Common myeloid progenitor, CD34-positive (primary cell): ENCODE measurements around the gene OBP2A.

Experiments used
- CTCF ChIA-PET: fragments of 350-600 bp; sonication (Branson Sonifier 250); formaldehyde crosslinking; loops from one replicate; lab custom pipeline; 2021; ENCODE audit warnings: antibody characterized with exemption; lab: Charles Lee
- POLR2A ChIA-PET: fragments of 350-600 bp; sonication (Branson Sonifier 250); formaldehyde crosslinking; loops from one replicate; lab custom pipeline; 2021; ENCODE audit warnings: antibody characterized with exemption; lab: Charles Lee
- DNase-seq, 3 donors: peaks; one replicate each; pipeline versions ENCODE4 v3.0.0 to v3.0.0-alpha.2; 2013
- H3K27ac ChIP-seq, 2 experiments: 1 replicate in 1 of 2; 2 replicates in 1 of 2; pipeline ENCODE4 v1.7.0; 2013; ENCODE audit warnings: inconsistent platforms in 2 of 2, low read length in 2 of 2, mild to moderate bottlenecking in 2 of 2, low read depth in 1 of 2, moderate library complexity in 1 of 2; ENCODE audit not compliant: severe bottlenecking in 2 of 2, insufficient read depth in 1 of 2, poor library complexity in 1 of 2
- H3K27me3 ChIP-seq, 5 experiments: replicated peaks in 2 of 5; 1 replicate in 3 of 5; 2 replicates in 2 of 5; pipeline versions ENCODE4 v1.6.1 to v1.7.0; 2013; ENCODE audit warnings: low read length in 4 of 5, mild to moderate bottlenecking in 2 of 5, moderate library complexity in 2 of 5, inconsistent platforms in 1 of 5; ENCODE audit not compliant: insufficient read depth in 5 of 5, control insufficient read depth in 4 of 5
- H3K36me3 ChIP-seq, 4 experiments: 1 replicate in 2 of 4; 2 replicates in 2 of 4; pipeline versions ENCODE4 v1.6.1 to v1.7.0; 2013; ENCODE audit warnings: low read length in 3 of 4, control low read depth in 1 of 4, mild to moderate bottlenecking in 1 of 4; ENCODE audit not compliant: control insufficient read depth in 4 of 4, insufficient read depth in 4 of 4
- H3K4me1 ChIP-seq, 4 experiments: 1 replicate in 3 of 4; 2 replicates in 1 of 4; pipeline versions ENCODE4 v1.6.1 to v1.7.1; 2013; ENCODE audit warnings: low read length in 3 of 4, mild to moderate bottlenecking in 3 of 4, control low read depth in 1 of 4, inconsistent platforms in 1 of 4, moderate library complexity in 1 of 4; ENCODE audit not compliant: control insufficient read depth in 4 of 4, insufficient read depth in 4 of 4; ENCODE audit errors: control extremely low read depth in 1 of 4
- H3K4me3 ChIP-seq, 7 experiments: 1 replicate in 4 of 7; 2 replicates in 3 of 7; pipeline versions ENCODE4 v1.5.1 to v1.7.0; 2013; ENCODE audit warnings: mild to moderate bottlenecking in 7 of 7, low read length in 6 of 7, moderate library complexity in 6 of 7, inconsistent platforms in 2 of 7, low read depth in 2 of 7, control low read depth in 1 of 7; ENCODE audit not compliant: insufficient read depth in 4 of 7, control insufficient read depth in 1 of 7; ENCODE audit errors: extremely low read depth in 1 of 7
- H3K9me3 ChIP-seq, 5 experiments: 1 replicate in 4 of 5; 2 replicates in 1 of 5; pipeline versions ENCODE4 v1.6.1 to v1.7.1; 2013; ENCODE audit warnings: low read length in 4 of 5, mild to moderate bottlenecking in 2 of 5, inconsistent platforms in 1 of 5, low read depth in 1 of 5, moderate library complexity in 1 of 5; ENCODE audit not compliant: control insufficient read depth in 4 of 5, insufficient read depth in 2 of 5; ENCODE audit errors: control extremely low read depth in 1 of 5
- WGBS: methylation state at CpG from one replicate; pipeline ENCODE4 v1.1.5; 2013; ENCODE audit not compliant: insufficient coverage; 5-methylcytosine and 5-hydroxymethylcytosine counted together

The OBP2A gene

DNA sequence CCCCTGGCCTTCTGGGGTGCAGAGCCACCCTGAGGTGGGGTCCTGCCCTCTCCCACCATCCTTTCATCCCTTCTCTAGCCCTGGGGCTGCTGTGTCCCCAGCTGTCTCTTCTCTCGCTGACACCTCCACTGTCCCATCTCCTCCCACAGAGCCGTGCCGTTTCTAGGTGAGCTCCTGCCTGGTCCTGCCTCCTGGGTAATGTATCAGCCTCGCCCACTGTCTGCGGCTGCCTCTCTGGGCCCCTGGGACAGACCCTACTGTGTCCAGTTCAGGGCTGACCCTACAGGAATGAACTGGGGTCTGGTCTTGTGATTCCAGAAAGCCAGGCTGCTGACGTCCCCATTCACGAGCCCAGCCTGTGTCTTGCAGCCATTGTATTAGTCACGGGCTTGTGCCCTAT, 19.7 kb downstream of the OBP2A start:
- DNase-seq: no peak
- WGBS: 63% methylated on average over 8 of the region's 8 CpGs

DNA sequence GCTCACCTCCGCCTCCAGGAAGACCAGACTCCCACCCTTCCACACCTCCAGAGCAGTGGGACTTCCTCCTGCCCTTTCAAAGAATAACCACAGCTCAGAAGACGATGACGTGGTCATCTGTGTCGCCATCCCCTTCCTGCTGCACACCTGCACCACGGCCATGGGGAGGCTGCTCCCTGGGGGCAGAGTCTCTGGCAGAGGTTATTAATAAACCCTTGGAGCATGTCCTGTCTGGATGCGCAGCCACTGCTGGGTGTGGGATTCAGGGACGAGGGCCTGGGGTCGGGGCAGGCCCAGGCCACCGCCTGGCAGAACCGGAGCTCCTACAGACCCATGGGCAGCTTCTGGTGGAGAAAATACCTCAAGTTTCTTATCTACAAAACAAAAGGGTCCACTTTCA, 20.6 kb downstream of the OBP2A start:
- ChIA-PET CTCF (no interaction called here), POLR2A (no interaction called here)
- Histone ChIP-seq H3K4me1 (no peaks in the 10 kb centered on the region), H3K4me3 (no peak overlapping the region), H3K9me3 (peaks cover 0 to 6% (median 0%) of the 10 kb centered on the region in 5 experiments), H3K27me3 (peaks cover 0 to 30% (median 3%) of the 10 kb centered on the region in 5 experiments), H3K27ac (no peak overlapping the region), H3K36me3 (no peaks in the 10 kb centered on the region)
- no peak for DNase-seq
- WGBS: 83% methylated on average over 6 of the region's 10 CpGs

More for the DNA sequence above, 19.7 kb downstream of the OBP2A start:
- ChIA-PET POLR2A (no interaction called here), CTCF (no interaction called here)
- H3K4me1 ChIP-seq: no peaks in the 10 kb centered on the region
- no peak overlapping the region for H3K27ac ChIP-seq
- peaks cover 0 to 6% (median 0%) of the 10 kb centered on the region in 5 experiments for H3K9me3 ChIP-seq
- H3K36me3 ChIP-seq: no peaks in the 10 kb centered on the region
- no peak overlapping the region for H3K4me3 ChIP-seq
- H3K27me3 ChIP-seq: peaks cover 0 to 29% (median 3%) of the 10 kb centered on the region in 5 experiments

DNA sequence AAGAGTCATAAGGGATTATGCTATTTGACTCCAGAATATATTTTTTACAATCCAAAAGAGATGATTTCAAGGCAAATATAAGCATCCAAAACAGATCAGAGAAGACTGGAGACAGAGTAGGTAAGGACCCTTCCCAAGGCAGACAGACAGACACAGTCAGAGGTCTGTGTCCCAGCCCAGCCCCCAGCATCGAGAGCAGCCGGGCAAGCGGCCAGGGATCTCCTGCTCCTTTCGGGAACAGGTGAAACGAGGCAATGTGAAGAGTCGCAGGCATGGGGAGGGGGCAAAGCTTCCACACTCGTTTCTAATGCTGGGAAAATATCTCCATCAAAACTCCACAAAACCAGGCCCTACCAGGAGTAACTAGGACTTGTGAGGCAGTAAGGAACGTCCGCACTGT, 21.4 kb downstream of the OBP2A start:
- Histone ChIP-seq H3K4me1 (no peaks in the 10 kb centered on the region), H3K27me3 (peaks cover 0 to 37% (median 3%) of the 10 kb centered on the region in 5 experiments), H3K36me3 (no peaks in the 10 kb centered on the region), H3K4me3 (no peak overlapping the region), H3K27ac (no peak overlapping the region), H3K9me3 (peaks cover 0 to 6% (median 0%) of the 10 kb centered on the region in 5 experiments)
- DNase-seq: no peak
- WGBS: 91% methylated on average over 6 of the region's 9 CpGs
- POLR2A ChIA-PET: no interaction called here
- CTCF ChIA-PET: no interaction called here

DNA sequence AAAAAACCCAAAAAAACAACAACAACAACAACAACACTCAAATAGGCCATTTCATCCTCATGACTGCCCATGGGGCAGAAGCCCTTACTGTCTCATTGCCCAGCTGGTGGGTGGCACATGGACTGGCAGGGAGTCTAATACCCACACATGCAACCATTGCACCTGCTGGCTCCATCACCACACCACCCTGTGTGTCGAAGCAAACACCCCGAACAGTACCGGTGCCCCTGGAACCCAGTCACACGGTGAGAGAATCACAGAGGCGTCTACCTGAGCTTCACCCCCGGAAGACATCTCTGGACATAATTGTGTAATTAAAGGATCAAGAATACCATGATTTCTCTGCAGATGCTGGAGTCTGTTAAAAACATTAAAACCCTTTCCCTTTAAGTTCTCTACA, 22.1 kb downstream of the OBP2A start:
- CTCF ChIA-PET: no interaction called here
- no peaks in the 10 kb centered on the region for H3K4me1 ChIP-seq
- no peaks in the 10 kb centered on the region for H3K36me3 ChIP-seq
- H3K4me3 ChIP-seq: no peak overlapping the region
- no peak overlapping the region for H3K27ac ChIP-seq
- no peak for DNase-seq
- peaks cover 0 to 6% (median 0%) of the 10 kb centered on the region in 5 experiments for H3K9me3 ChIP-seq
- H3K27me3 ChIP-seq: peaks cover 0 to 41% (median 3%) of the 10 kb centered on the region in 5 experiments
- POLR2A ChIA-PET: no interaction called here
- 100% methylated on average over 4 of the region's 6 CpGs for WGBS

DNA sequence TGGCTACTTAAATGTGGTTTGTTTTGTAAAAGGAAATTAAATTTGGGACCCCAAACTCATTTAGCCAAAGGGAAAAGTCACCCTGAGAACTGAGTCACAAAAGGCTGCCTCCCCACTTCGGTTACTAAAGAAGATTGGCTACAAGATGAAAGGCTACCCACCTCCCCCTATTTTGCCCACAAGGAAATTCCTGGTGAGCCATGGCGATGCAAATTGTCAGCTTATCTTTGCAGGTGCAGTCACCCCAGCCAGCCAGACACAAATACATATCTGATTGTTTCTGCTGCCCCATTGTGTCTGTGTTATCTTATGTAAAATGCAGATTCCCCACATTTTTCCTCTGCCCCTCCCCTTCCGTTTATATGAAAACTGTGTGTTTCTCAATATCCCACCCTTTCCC, 24.5 kb downstream of the OBP2A start:
- no peaks in the 10 kb centered on the region for H3K36me3 ChIP-seq
- CTCF ChIA-PET: no interaction called here

DNA sequence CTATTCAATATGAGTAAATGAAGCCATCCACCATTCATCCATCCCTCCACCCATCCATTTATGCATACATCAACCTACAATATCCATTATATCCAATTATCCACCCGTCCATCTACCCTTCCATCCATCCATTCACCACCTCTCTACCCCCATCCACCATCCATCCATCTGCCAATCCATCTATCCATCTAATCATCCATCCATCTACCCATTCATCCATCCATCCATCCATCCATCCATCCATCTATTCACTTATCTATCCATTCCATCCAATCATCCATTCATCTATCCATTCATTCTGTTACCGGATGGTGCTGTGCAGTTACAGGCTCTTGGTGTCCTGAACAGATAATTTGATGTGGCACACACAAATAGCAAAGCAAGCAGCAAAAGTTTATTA, 26.3 kb downstream of the OBP2A start:
- Histone ChIP-seq H3K4me1 (no peaks in the 10 kb centered on the region), H3K9me3 (peaks cover 0 to 6% (median 0%) of the 10 kb centered on the region in 5 experiments), H3K4me3 (no peak overlapping the region), H3K27ac (no peak overlapping the region), H3K27me3 (peaks cover 0 to 34% (median 3%) of the 10 kb centered on the region in 5 experiments), H3K36me3 (no peaks in the 10 kb centered on the region)
- no peak for DNase-seq
- 79% methylated on average over 2 of the region's 2 CpGs for WGBS
- ChIA-PET CTCF (no interaction called here), POLR2A (no interaction called here)

More for the DNA sequence above, 24.5 kb downstream of the OBP2A start:
- H3K27ac ChIP-seq: no peak overlapping the region
- peaks cover 0 to 37% (median 3%) of the 10 kb centered on the region in 5 experiments for H3K27me3 ChIP-seq
- POLR2A ChIA-PET: no interaction called here
- no peak for DNase-seq
- H3K9me3 ChIP-seq: peaks cover 0 to 6% (median 0%) of the 10 kb centered on the region in 5 experiments
- WGBS: 63% methylated on average over 1 of the region's 3 CpGs
- no peaks in the 10 kb centered on the region for H3K4me1 ChIP-seq
- H3K4me3 ChIP-seq: no peak overlapping the region

DNA sequence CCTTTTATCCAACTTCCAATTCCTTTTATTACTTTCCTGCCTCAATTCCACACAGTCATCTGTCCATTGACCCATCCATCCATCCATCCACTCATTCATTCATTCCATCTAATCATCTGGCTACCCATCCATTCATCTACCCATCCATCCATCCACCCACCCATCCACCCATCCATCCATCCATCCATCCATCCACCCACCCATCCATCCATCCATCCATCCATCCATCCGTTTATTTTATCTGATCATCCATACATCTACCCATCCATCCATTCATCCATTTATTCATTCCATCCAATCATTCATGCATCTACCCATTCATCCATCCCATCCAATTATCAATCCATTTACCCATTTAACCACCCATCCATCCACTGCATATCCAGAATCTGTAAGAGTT, 27.2 kb downstream of the OBP2A start:
- POLR2A ChIA-PET: no interaction called here
- no peaks in the 10 kb centered on the region for H3K36me3 ChIP-seq
- H3K27me3 ChIP-seq: peaks cover 0 to 31% (median under 1%) of the 10 kb centered on the region in 5 experiments
- H3K4me1 ChIP-seq: no peaks in the 10 kb centered on the region
- CTCF ChIA-PET: no interaction called here
- DNase-seq: no peak
- no peak overlapping the region for H3K4me3 ChIP-seq
- H3K27ac ChIP-seq: no peak overlapping the region
- peaks cover 0 to 6% (median 0%) of the 10 kb centered on the region in 5 experiments for H3K9me3 ChIP-seq
- 100% methylated on average over 1 of the region's 1 CpG for WGBS
